ENCODE results near the gene DHX34.

GRCh38 chr19:47421244-47421786, 72.2 kb downstream of the DHX34 start:
- no peak for TF ChIP-seq NFYB (IDR thresholded peaks at IDR 0.05; ENCODE audit: extremely low read depth, insufficient read length)
- no peak for TF ChIP-seq ZNF274 (IDR thresholded peaks at IDR 0.05; ENCODE audit: borderline replicate concordance, low read depth, low read length)
- TF ChIP-seq ZNF512 (tag; IDR thresholded peaks at IDR 0.05) = no peak
- TF ChIP-seq CTCF (IDR thresholded peaks at IDR 0.05 in 2 of 3, conservative IDR thresholded peaks at IDR 0.05 in 1 of 3; ENCODE audit: insufficient read depth in 2 of 3, low read depth in 1 of 3, low read length in 3 of 3) = no peak
- no peak for TF ChIP-seq TRIM24 (IDR thresholded peaks at IDR 0.05)
- TF ChIP-seq ATF3 (IDR thresholded peaks at IDR 0.05) = no peak
- TF ChIP-seq ATF3 (CRISPR knock-in tag; conservative IDR thresholded peaks at IDR 0.05) = no peak
- TF ChIP-seq MTA1 (IDR thresholded peaks at IDR 0.05; ENCODE audit: borderline replicate concordance) = no peak
- TF ChIP-seq STAT5B (CRISPR knock-in tag; IDR thresholded peaks at IDR 0.05) = no peak
- no peak for TF ChIP-seq U2AF2 (optimal IDR thresholded peaks at IDR 0.05; ENCODE audit: low read depth, low read length)
- TF ChIP-seq FOXK1 (CRISPR knock-in tag; IDR thresholded peaks at IDR 0.05; ENCODE audit: borderline replicate concordance) = no peak
- TF ChIP-seq SREBF2 (CRISPR knock-in tag; IDR thresholded peaks at IDR 0.05) = no peak
